Measurements from ENCODE around the gene ICOS.

The ICOS gene

GRCh38 chr2:203948733-203949132 is 12.2 kb downstream of the ICOS start:
- H3K9ac ChIP-seq (ENCODE audit: low read length) = no peak overlapping the region
- no peaks in the 10 kb centered on the region for H3F3A ChIP-seq (ENCODE audit: insufficient read depth)
- no peaks in the 10 kb centered on the region for H3K9me2 ChIP-seq (replicated peaks; ENCODE audit: insufficient read depth, low read length)
- TF ChIP-seq EZH2phosphoT487 (conservative IDR thresholded peaks at IDR 0.05; ENCODE audit: low read length) (no peak), CTCF (IDR thresholded peaks at IDR 0.05; ENCODE audit: insufficient read depth, low read length, poor library complexity, severe bottlenecking) (no peak)
- H3K9me3 ChIP-seq (ENCODE audit: insufficient read depth, low read length) = no peaks in the 10 kb centered on the region
- H4K20me1 ChIP-seq (ENCODE audit: low read depth, low read length) = no peaks in the 10 kb centered on the region
- no peak overlapping the region for H3K4me3 ChIP-seq (ENCODE audit: insufficient read depth, low read length, poor library complexity, severe bottlenecking)
- no peak overlapping the region for H3K27ac ChIP-seq (ENCODE audit: low read depth, low read length)
- H3K27me3 ChIP-seq (ENCODE audit: low read length) = no peaks in the 10 kb centered on the region
- no peaks in the 10 kb centered on the region for H3K79me2 ChIP-seq (ENCODE audit: insufficient read depth, low read length)
- no peak overlapping the region for H2AFZ ChIP-seq (ENCODE audit: low read depth, low read length, severe bottlenecking)
- H3K4me2 ChIP-seq (ENCODE audit: low read depth, low read length, poor library complexity, severe bottlenecking) = no peak overlapping the region
- H3K36me3 ChIP-seq (ENCODE audit: low read length) = no peaks in the 10 kb centered on the region

DNA sequence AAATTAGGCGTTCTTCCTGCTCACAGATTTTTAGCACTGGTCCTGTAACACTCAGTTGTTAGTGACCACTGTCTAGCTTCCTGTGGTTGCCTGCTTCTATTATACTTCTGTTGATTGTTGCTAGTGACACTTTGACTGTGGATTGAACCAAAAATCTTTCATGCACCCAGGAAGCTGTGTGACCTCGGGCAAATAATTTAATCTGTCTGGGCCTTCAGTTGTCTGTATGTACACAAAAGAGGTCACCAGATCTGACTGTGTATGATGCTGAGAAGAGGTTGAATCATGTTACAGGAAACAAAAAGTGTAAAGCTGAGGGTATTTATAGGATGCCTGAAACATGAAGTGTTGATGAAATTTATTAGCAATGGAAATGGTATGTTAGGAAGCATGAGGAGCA is 12.7 kb downstream of the ICOS start:
- Histone ChIP-seq H3K79me2 (ENCODE audit: insufficient read depth, low read length) (no peaks in the 10 kb centered on the region), H3K9me3 (ENCODE audit: insufficient read depth, low read length) (no peaks in the 10 kb centered on the region), H4K20me1 (ENCODE audit: low read depth, low read length) (no peaks in the 10 kb centered on the region), H3K9ac (ENCODE audit: low read length) (no peak overlapping the region), H2AFZ (ENCODE audit: low read depth, low read length, severe bottlenecking) (no peak overlapping the region), H3F3A (ENCODE audit: insufficient read depth) (no peaks in the 10 kb centered on the region), H3K27me3 (ENCODE audit: low read length) (no peaks in the 10 kb centered on the region), H3K4me3 (ENCODE audit: insufficient read depth, low read length, poor library complexity, severe bottlenecking) (no peak overlapping the region), H3K36me3 (ENCODE audit: low read length) (no peaks in the 10 kb centered on the region), H3K27ac (ENCODE audit: low read depth, low read length) (no peak overlapping the region), H3K9me2 (replicated peaks; ENCODE audit: insufficient read depth, low read length) (no peaks in the 10 kb centered on the region), H3K4me2 (ENCODE audit: low read depth, low read length, poor library complexity, severe bottlenecking) (no peak overlapping the region)
- TF ChIP-seq CTCF (IDR thresholded peaks at IDR 0.05; ENCODE audit: insufficient read depth, low read length, poor library complexity, severe bottlenecking) (no peak), EZH2phosphoT487 (conservative IDR thresholded peaks at IDR 0.05; ENCODE audit: low read length) (no peak)

DNA sequence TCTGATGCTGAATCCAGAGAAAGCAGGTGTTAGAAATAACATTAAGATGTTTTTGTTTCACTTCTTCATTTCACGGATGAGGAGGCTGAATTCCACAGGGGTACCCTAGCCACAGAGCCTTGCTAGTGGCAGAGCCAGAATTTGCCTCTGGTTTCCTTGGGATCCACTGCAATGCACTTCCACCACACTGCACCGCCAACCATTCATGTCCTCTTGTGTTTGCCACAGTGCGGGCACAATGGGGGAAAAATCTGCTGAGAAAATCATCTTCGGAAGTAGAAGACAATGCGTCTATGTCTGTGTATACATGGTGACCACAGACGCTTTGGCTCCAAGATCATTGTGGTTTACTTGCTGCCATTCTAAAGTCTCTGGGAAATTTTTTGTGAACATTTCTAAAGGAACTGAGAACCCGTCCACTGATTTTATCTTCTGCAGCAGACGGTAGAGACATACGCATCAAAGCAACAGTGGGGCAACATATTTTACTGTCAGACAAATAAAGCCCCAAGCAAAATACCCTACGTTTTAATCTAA is 14.9 kb downstream of the ICOS start:
- no peaks in the 10 kb centered on the region for H3K36me3 ChIP-seq (ENCODE audit: low read length)
- no peak overlapping the region for H3K27ac ChIP-seq (ENCODE audit: low read depth, low read length)
- H3K9me2 ChIP-seq (replicated peaks; ENCODE audit: insufficient read depth, low read length) = no peaks in the 10 kb centered on the region
- TF ChIP-seq CTCF (IDR thresholded peaks at IDR 0.05; ENCODE audit: insufficient read depth, low read length, poor library complexity, severe bottlenecking) (no peak), EZH2phosphoT487 (conservative IDR thresholded peaks at IDR 0.05; ENCODE audit: low read length) (no peak)
- no peaks in the 10 kb centered on the region for H3F3A ChIP-seq (ENCODE audit: insufficient read depth)
- no peak overlapping the region for H3K4me2 ChIP-seq (ENCODE audit: low read depth, low read length, poor library complexity, severe bottlenecking)
- H3K9me3 ChIP-seq (ENCODE audit: insufficient read depth, low read length) = no peaks in the 10 kb centered on the region
- no peak overlapping the region for H3K4me3 ChIP-seq (ENCODE audit: insufficient read depth, low read length, poor library complexity, severe bottlenecking)
- no peak overlapping the region for H3K9ac ChIP-seq (ENCODE audit: low read length)
- no peaks in the 10 kb centered on the region for H3K27me3 ChIP-seq (ENCODE audit: low read length)
- no peaks in the 10 kb centered on the region for H4K20me1 ChIP-seq (ENCODE audit: low read depth, low read length)
- H3K79me2 ChIP-seq (ENCODE audit: insufficient read depth, low read length) = no peaks in the 10 kb centered on the region
- no peak overlapping the region for H2AFZ ChIP-seq (ENCODE audit: low read depth, low read length, severe bottlenecking)

Data from SU-DHL-6 (cell line).